Hepatocyte (in vitro differentiated cells): ENCODE data around the gene CDC42BPG.

Experiments
- CTCF ChIP-seq: fragments of 200-600 bp; sonication (generic); IDR thresholded peaks from 2 replicates; pipeline ENCODE4 v1.5.1; 2016; ENCODE audit warnings: antibody characterized with exemption, mild to moderate bottlenecking; ENCODE audit not compliant: poor library complexity
- EZH2 ChIP-seq: fragments of 200-600 bp; sonication (generic); IDR thresholded peaks from 2 replicates; pipeline ENCODE4 v1.6.1; 2016; ENCODE audit warnings: antibody characterized with exemption, mild to moderate bottlenecking, borderline replicate concordance
- EZH2phosphoT487 ChIP-seq: fragments of 200-600 bp; sonication (generic); IDR thresholded peaks from one replicate; pipeline ENCODE4 v1.6.1; 2018; ENCODE audit warnings: antibody characterized with exemption, mild to moderate bottlenecking, low read depth, moderate library complexity; ENCODE audit not compliant: unreplicated experiment, severe bottlenecking

- TF ChIP-seq CTCF (no peak), EZH2 (no peak), EZH2phosphoT487 (no peak)
Observed at GRCh38 chr11:64865286-64866172, 21.1 kb upstream of the CDC42BPG start.
